ENCODE results near the gene BCL2L13.

Gene BCL2L13

GRCh38 chr22:17601031-17601430 lies 37.5 kb upstream of the BCL2L13 start:
- H3K4me3 ChIP-seq (ENCODE audit: low read length), result no peak overlapping the region
- no peak for TF ChIP-seq CTCF (conservative IDR thresholded peaks at IDR 0.05; ENCODE audit: low read length)
- DNase-seq (ENCODE audit: low read depth), result no peak

- no peak for DNase-seq (ENCODE audit: low read depth)
- no peak for TF ChIP-seq CTCF (conservative IDR thresholded peaks at IDR 0.05; ENCODE audit: low read length)
- H3K4me3 ChIP-seq (ENCODE audit: low read length), result no peak overlapping the region
These were observed 34.9 kb upstream of the BCL2L13 start for GRCh38 chr22:17603668-17604067.

- no peak overlapping the region for H3K4me3 ChIP-seq (ENCODE audit: low read length)
- peak; percentile 70 for DNase-seq (ENCODE audit: low read depth)
- no peak for TF ChIP-seq CTCF (conservative IDR thresholded peaks at IDR 0.05; ENCODE audit: low read length)
These were observed 32.1 kb upstream of the BCL2L13 start for GRCh38 chr22:17606496-17606895.

- H3K4me3 ChIP-seq (ENCODE audit: low read length), result no peak overlapping the region
- TF ChIP-seq CTCF (conservative IDR thresholded peaks at IDR 0.05; ENCODE audit: low read length), result no peak
- no peak for DNase-seq (ENCODE audit: low read depth)
These were observed 30.6 kb upstream of the BCL2L13 start for GRCh38 chr22:17607891-17608521.

- DNase-seq (ENCODE audit: low read depth), result peak; percentile 66
- no peak for TF ChIP-seq CTCF (conservative IDR thresholded peaks at IDR 0.05; ENCODE audit: low read length)
- no peak overlapping the region for H3K4me3 ChIP-seq (ENCODE audit: low read length)
These were observed 26.5 kb upstream of the BCL2L13 start for GRCh38 chr22:17612057-17612456.

GRCh38 chr22:17613280-17613679 lies 25.3 kb upstream of the BCL2L13 start:
- H3K4me3 ChIP-seq (ENCODE audit: low read length), result no peak overlapping the region
- TF ChIP-seq CTCF (conservative IDR thresholded peaks at IDR 0.05; ENCODE audit: low read length), result no peak
- DNase-seq (ENCODE audit: low read depth), result no peak

GRCh38 chr22:17627961-17628405 lies 10.6 kb upstream of the BCL2L13 start:
- no peak for TF ChIP-seq CTCF (conservative IDR thresholded peaks at IDR 0.05; ENCODE audit: low read length)
- no peak for DNase-seq (ENCODE audit: low read depth)
- peak overlapping the region; percentile 100 for H3K4me3 ChIP-seq (ENCODE audit: low read length)
